ENCODE measurements around the gene CHID1.
A peak's percentile ranks its signal among the peaks of the same experiment; 100 is the strongest.

CHID1 gene

GRCh38 chr11:862081-862661 is 48.4 kb downstream of the CHID1 start:
- H2BK15ac ChIP-seq (ENCODE audit: low read depth, poor library complexity, severe bottlenecking): no peak overlapping the region
- no peak overlapping the region for H3K18ac ChIP-seq (ENCODE audit: low read depth in 1 of 2, low read length in 2 of 2)
- H3K9ac ChIP-seq (ENCODE audit: low read length): peak overlapping the region; percentile 1
- H2BK12ac ChIP-seq (ENCODE audit: low read length in 2 of 2): no peak overlapping the region
- H2BK120ac ChIP-seq (ENCODE audit: low read depth, low read length): no peak overlapping the region
- H4K8ac ChIP-seq (ENCODE audit: low read length): peak overlapping the region; percentile 19
- peaks cover 21% of the 10 kb centered on the region for H3K79me1 ChIP-seq (replicated peaks; ENCODE audit: low read length, poor library complexity, severe bottlenecking)
- DNase-seq: no peak
- no peak overlapping the region for H3K4me3 ChIP-seq (ENCODE audit: insufficient read depth in 1 of 2, low read depth in 1 of 2, low read length in 2 of 2)
- no peak overlapping the region for H2BK5ac ChIP-seq (ENCODE audit: low read depth, low read length, poor library complexity, severe bottlenecking)
- no peak overlapping the region for H4K91ac ChIP-seq (ENCODE audit: low read length)
- peaks cover 37 to 68% of the 10 kb centered on the region in 2 experiments for H3K36me3 ChIP-seq (ENCODE audit: control insufficient read depth in 1 of 2, insufficient read depth in 2 of 2, low read depth in 1 of 2, low read length in 2 of 2)
- no peak overlapping the region for H3K23ac ChIP-seq (ENCODE audit: low read length in 2 of 2)
- no peak overlapping the region for H2AFZ ChIP-seq (ENCODE audit: low read depth, low read length)
- no peak overlapping the region for H3K4me2 ChIP-seq (ENCODE audit: low read length, poor library complexity, severe bottlenecking)
- no peak overlapping the region for H3K4ac ChIP-seq (ENCODE audit: low read depth in 1 of 2, low read length in 2 of 2)
- no peaks in the 10 kb centered on the region for H3K27me3 ChIP-seq (ENCODE audit: control insufficient read depth in 1 of 2, insufficient read depth in 1 of 2, low read length in 2 of 2)
- H3K9me3 ChIP-seq (ENCODE audit: control insufficient read depth, low read length): no peaks in the 10 kb centered on the region
- WGBS: 85% methylated on average over 20 of the region's 20 CpGs
- H3K4me1 ChIP-seq (ENCODE audit: control insufficient read depth, insufficient read depth, low read depth, low read length): peaks cover 68% of the 10 kb centered on the region
- no peak overlapping the region for H3K27ac ChIP-seq (ENCODE audit: low read length, poor library complexity, severe bottlenecking)
- no peak overlapping the region for H3K14ac ChIP-seq (ENCODE audit: low read length in 2 of 2)
- peak overlapping the region; percentile 23 for H2AK5ac ChIP-seq (ENCODE audit: low read length, severe bottlenecking)

DNA sequence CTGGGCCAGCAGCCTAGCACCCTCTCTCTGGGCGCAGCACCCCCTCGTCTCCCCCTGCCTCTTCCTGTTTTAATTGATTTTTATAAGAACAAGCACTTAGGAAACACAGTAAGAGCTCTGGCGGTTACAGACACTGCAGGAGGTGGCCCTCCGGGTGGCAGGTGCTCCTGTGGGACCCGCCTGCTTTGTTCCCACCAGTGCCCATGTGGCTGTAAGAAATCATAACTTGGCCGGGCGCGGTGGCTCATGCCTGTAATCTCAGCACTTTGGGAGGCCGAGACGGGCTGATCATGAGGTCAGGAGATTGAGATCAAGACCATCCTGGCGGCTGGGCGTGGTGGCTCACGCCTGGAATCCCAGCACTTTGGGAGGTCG is 49.5 kb downstream of the CHID1 start:
- H3K18ac ChIP-seq (ENCODE audit: low read depth in 1 of 2, low read length in 2 of 2): no peak overlapping the region

DNA sequence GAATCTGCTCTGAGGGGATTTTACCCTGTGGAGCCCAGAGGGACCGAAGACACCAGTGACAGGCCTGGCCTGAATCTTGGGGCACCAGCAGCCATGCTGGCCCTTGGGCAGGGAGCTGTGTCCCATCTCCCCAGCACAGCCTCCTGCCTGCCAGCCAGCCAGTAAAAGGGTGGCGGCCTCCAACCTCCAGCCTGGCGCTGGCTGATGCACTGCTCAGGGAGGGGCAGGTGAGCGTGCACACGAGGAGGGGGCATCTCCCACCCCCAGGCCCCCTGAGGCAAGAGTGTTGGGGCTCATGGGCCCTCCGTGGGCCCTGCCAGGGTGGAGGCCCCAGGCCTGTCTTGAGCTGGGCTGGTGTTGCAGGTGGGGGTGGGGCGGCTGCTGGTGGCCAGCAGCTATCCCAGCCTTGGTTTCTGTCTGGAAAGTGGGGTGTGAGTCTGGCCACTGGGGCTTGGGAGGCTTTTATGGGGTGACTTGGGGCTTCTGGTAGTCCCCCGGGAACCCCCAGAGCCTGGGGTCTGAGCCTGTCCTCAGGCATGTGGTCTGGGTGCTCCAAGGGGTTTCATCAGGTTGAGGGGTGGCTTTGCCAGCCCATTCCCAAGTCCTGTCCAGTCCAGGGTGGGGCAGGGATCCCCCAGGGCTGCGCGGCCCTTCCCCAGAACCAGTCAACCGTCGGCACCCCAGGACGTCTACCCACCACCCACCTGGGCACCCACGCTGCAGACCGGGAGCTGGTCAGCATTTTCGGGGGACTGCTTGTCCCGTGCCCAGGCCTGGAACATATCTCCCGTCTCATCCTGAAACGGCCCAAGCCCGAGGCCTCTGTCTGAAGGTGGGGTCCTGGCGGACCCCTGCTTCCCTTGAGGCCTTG is 50.1 kb downstream of the CHID1 start:
- Histone ChIP-seq H3K9me3 (ENCODE audit: control insufficient read depth, low read length) (no peaks in the 10 kb centered on the region), H2BK120ac (ENCODE audit: low read depth, low read length) (peak overlapping the region; percentile 37), H2BK15ac (ENCODE audit: low read depth, poor library complexity, severe bottlenecking) (no peak overlapping the region), H2AFZ (ENCODE audit: low read depth, low read length) (no peak overlapping the region), H3K14ac (ENCODE audit: low read length in 2 of 2) (peak overlapping the region in 1 of 2 experiments; percentile 18), H2BK12ac (ENCODE audit: low read length in 2 of 2) (peak overlapping the region in 1 of 2 experiments; percentile 21), H3K18ac (ENCODE audit: low read depth in 1 of 2, low read length in 2 of 2) (peak overlapping the region; percentile 38 to 86), H3K27me3 (ENCODE audit: control insufficient read depth in 1 of 2, insufficient read depth in 1 of 2, low read length in 2 of 2) (no peaks in the 10 kb centered on the region), H2BK5ac (ENCODE audit: low read depth, low read length, poor library complexity, severe bottlenecking) (no peak overlapping the region), H3K4me1 (ENCODE audit: control insufficient read depth, insufficient read depth, low read depth, low read length) (peaks cover 68% of the 10 kb centered on the region), H4K91ac (ENCODE audit: low read length) (peak overlapping the region; percentile 3), H4K8ac (ENCODE audit: low read length) (peak overlapping the region; percentile 78), H3K4me2 (ENCODE audit: low read length, poor library complexity, severe bottlenecking) (no peak overlapping the region), H3K36me3 (ENCODE audit: control insufficient read depth in 1 of 2, insufficient read depth in 2 of 2, low read depth in 1 of 2, low read length in 2 of 2) (peaks cover 34 to 65% of the 10 kb centered on the region in 2 experiments), H3K23ac (ENCODE audit: low read length in 2 of 2) (peak overlapping the region in 1 of 2 experiments; percentile 27), H3K79me1 (replicated peaks; ENCODE audit: low read length, poor library complexity, severe bottlenecking) (peaks cover 26% of the 10 kb centered on the region), H3K4me3 (ENCODE audit: insufficient read depth in 1 of 2, low read depth in 1 of 2, low read length in 2 of 2) (peak overlapping the region in 1 of 2 experiments; percentile 35), H2AK5ac (ENCODE audit: low read length, severe bottlenecking) (peak overlapping the region; percentile 68), H3K9ac (ENCODE audit: low read length) (peak overlapping the region; percentile 54), H3K4ac (ENCODE audit: low read depth in 1 of 2, low read length in 2 of 2) (peak overlapping the region in 1 of 2 experiments; percentile 47), H3K27ac (ENCODE audit: low read length, poor library complexity, severe bottlenecking) (peak overlapping the region; percentile 45)
- DNase-seq: no peak
- WGBS: 91% methylated on average over 21 of the region's 21 CpGs

More for the DNA sequence above, 49.5 kb downstream of the CHID1 start:
- Histone ChIP-seq H3K9me3 (ENCODE audit: control insufficient read depth, low read length) (no peaks in the 10 kb centered on the region), H3K23ac (ENCODE audit: low read length in 2 of 2) (no peak overlapping the region), H3K9ac (ENCODE audit: low read length) (no peak overlapping the region), H3K79me1 (replicated peaks; ENCODE audit: low read length, poor library complexity, severe bottlenecking) (peaks cover 24% of the 10 kb centered on the region), H4K8ac (ENCODE audit: low read length) (no peak overlapping the region), H2BK5ac (ENCODE audit: low read depth, low read length, poor library complexity, severe bottlenecking) (no peak overlapping the region), H4K91ac (ENCODE audit: low read length) (no peak overlapping the region), H3K36me3 (ENCODE audit: control insufficient read depth in 1 of 2, insufficient read depth in 2 of 2, low read depth in 1 of 2, low read length in 2 of 2) (peaks cover 34 to 65% of the 10 kb centered on the region in 2 experiments), H2BK12ac (ENCODE audit: low read length in 2 of 2) (no peak overlapping the region), H3K4me1 (ENCODE audit: control insufficient read depth, insufficient read depth, low read depth, low read length) (peaks cover 70% of the 10 kb centered on the region), H3K4ac (ENCODE audit: low read depth in 1 of 2, low read length in 2 of 2) (no peak overlapping the region), H2AK5ac (ENCODE audit: low read length, severe bottlenecking) (no peak overlapping the region), H2AFZ (ENCODE audit: low read depth, low read length) (no peak overlapping the region), H3K27me3 (ENCODE audit: control insufficient read depth in 1 of 2, insufficient read depth in 1 of 2, low read length in 2 of 2) (no peaks in the 10 kb centered on the region), H3K4me2 (ENCODE audit: low read length, poor library complexity, severe bottlenecking) (no peak overlapping the region), H2BK15ac (ENCODE audit: low read depth, poor library complexity, severe bottlenecking) (no peak overlapping the region), H3K27ac (ENCODE audit: low read length, poor library complexity, severe bottlenecking) (no peak overlapping the region), H3K14ac (ENCODE audit: low read length in 2 of 2) (no peak overlapping the region), H2BK120ac (ENCODE audit: low read depth, low read length) (no peak overlapping the region), H3K4me3 (ENCODE audit: insufficient read depth in 1 of 2, low read depth in 1 of 2, low read length in 2 of 2) (no peak overlapping the region)
- DNase-seq: no peak
- 97% methylated on average over 14 of the region's 14 CpGs for WGBS

Measured in mesenchymal stem cell (in vitro differentiated cells and primary cell).